ENCODE data around the gene MGLL.

DNA sequence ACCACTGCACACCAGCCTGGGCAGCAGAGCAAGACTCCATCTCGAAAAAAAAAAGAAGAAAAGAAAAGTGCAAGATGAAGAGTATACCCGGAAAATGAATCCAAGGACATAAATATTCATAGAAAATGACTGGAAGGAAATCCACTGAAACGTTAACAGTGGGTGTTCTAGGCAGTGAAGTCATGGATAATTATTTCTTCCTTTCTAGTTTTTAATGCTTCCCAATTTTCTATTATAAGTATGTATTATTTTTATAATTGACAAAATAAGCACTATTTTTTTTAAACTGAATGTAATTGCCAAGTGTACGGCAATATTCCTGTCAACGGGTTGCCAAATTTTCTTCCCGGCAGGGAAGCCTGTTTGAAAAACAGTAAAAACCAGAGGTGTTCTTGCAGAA, 37.4 kb upstream of the MGLL start:
- TF ChIP-seq, protein P1, sequence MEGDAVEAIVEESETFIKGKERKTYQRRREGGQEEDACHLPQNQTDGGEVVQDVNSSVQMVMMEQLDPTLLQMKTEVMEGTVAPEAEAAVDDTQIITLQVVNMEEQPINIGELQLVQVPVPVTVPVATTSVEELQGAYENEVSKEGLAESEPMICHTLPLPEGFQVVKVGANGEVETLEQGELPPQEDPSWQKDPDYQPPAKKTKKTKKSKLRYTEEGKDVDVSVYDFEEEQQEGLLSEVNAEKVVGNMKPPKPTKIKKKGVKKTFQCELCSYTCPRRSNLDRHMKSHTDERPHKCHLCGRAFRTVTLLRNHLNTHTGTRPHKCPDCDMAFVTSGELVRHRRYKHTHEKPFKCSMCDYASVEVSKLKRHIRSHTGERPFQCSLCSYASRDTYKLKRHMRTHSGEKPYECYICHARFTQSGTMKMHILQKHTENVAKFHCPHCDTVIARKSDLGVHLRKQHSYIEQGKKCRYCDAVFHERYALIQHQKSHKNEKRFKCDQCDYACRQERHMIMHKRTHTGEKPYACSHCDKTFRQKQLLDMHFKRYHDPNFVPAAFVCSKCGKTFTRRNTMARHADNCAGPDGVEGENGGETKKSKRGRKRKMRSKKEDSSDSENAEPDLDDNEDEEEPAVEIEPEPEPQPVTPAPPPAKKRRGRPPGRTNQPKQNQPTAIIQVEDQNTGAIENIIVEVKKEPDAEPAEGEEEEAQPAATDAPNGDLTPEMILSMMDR (IDR thresholded peaks at IDR 0.05; ENCODE audit: insufficient read depth, low read length, poor library complexity, severe bottlenecking), result no peak
- TF ChIP-seq EZH2phosphoT487 (conservative IDR thresholded peaks at IDR 0.05; ENCODE audit: low read length), result no peak
